HCT116 (cell line): ENCODE measurements around the gene ENTR1. TPM values are rescaled to one million over a fixed set of nuclear protein-coding genes. Genes with fewer than 3 reads are reported as not detected.

Experiments
- ATAC-seq: fragments of 200-7000 bp; cut with Tn5 transposase; 2 replicates; pipeline ENCODE4 v1.9.1; 2020; ENCODE audit warnings: mild to moderate bottlenecking, moderate library complexity
- BruUV-seq: library from RNA; stranded (reverse); fragments of 400-500 nt; replicated peaks from 2 replicates; lab custom pipeline; 2021; lab: Mats Ljungman, UMichigan
- CTCF ChIA-PET: fragments of 300-600 bp; sonication (Branson Sonifier 250); formaldehyde crosslinking; loops from one replicate; lab custom pipeline; 2021; ENCODE audit warnings: antibody characterized with exemption; lab: Charles Lee
- POLR2A ChIA-PET: fragments of 300-600, 350-600 bp; sonication (Branson Sonifier 250); formaldehyde crosslinking; loops from one replicate; lab custom pipeline; 2021; ENCODE audit warnings: antibody characterized with exemption; lab: Charles Lee
- RAD21 ChIA-PET, 2 experiments: fragments of 300-600 bp; sonication (Branson Sonifier 250); formaldehyde crosslinking; loops; one replicate each; lab custom pipeline; 2023; ENCODE audit warnings: low total read pairs in 2 of 2; ENCODE audit not compliant: uncharacterized antibody in 2 of 2, unreplicated experiment in 2 of 2, low non-redundant PET in 1 of 2; lab: Charles Lee
- DNase-seq: peaks from one replicate; pipeline ENCODE4 v3.0.0-alpha.2; 2010; ENCODE audit warnings: low read depth, low spot score
- H2AFZ ChIP-seq: fragments of 200-600 bp; shearing (Covaris generic), sonication (generic); 2 replicates; pipeline ENCODE4 v1.6.1; 2017; ENCODE audit warnings: low read depth, mixed run types, mixed read lengths, antibody characterized with exemption, low read length; ENCODE audit not compliant: poor library complexity, severe bottlenecking
- H3K27ac ChIP-seq: 2 replicates; pipeline ENCODE4 v1.5.1; 2012; ENCODE audit warnings: low read depth, low read length
- H3K27me3 ChIP-seq: fragments of 200-600 bp; sonication (generic); 2 replicates; pipeline ENCODE4 v1.6.1; 2016; ENCODE audit warnings: mixed run types, low read length, mixed read lengths; ENCODE audit not compliant: insufficient read depth
- H3K36me3 ChIP-seq, 2 experiments: fragments of 200-500 bp in 1 of 2; fragments of 200-600 bp in 1 of 2; sonication (Bioruptor generic) in 1 of 2; sonication (generic) in 1 of 2; 2 replicates each; pipeline versions ENCODE4 v1.5.1 to v1.6.1; 2014 to 2016; ENCODE audit warnings: low read length in 2 of 2, inconsistent platforms in 1 of 2, mixed read lengths in 1 of 2, mixed run types in 1 of 2; ENCODE audit not compliant: insufficient read depth in 2 of 2, control insufficient read depth in 1 of 2
- H3K4me1 ChIP-seq, 2 experiments: fragments of 200-600 bp in 1 of 2; sonication (generic) in 1 of 2; 2 replicates each; pipeline versions ENCODE4 v1.5.1 to v1.6.1; 2012 to 2017; ENCODE audit warnings: low read length in 2 of 2, inconsistent platforms in 1 of 2, mild to moderate bottlenecking in 1 of 2, mixed read lengths in 1 of 2, mixed run types in 1 of 2, moderate library complexity in 1 of 2; ENCODE audit not compliant: insufficient read depth in 2 of 2, control insufficient read depth in 1 of 2
- H3K4me2 ChIP-seq: fragments of 200-600 bp; sonication (generic); 2 replicates; pipeline ENCODE4 v1.6.1; 2017; ENCODE audit warnings: mixed run types, low read length, mixed read lengths
- H3K4me3 ChIP-seq, 2 experiments: fragments of 200-600 bp in 1 of 2; sonication (generic) in 1 of 2; replicated peaks in 1 of 2; 2 replicates each; pipeline ENCODE4 v1.5.1; 2011 to 2016; ENCODE audit warnings: low read length in 2 of 2, control low read depth in 1 of 2, low read depth in 1 of 2, mild to moderate bottlenecking in 1 of 2, mixed read lengths in 1 of 2, mixed run types in 1 of 2
- H3K79me2 ChIP-seq: fragments of 200-600 bp; sonication (generic); 2 replicates; pipeline ENCODE4 v1.6.1; 2017; ENCODE audit warnings: mild to moderate bottlenecking, mixed run types, low read length, moderate library complexity, mixed read lengths; ENCODE audit not compliant: insufficient read depth
- H3K9ac ChIP-seq: fragments of 200-600 bp; sonication (generic); 2 replicates; pipeline ENCODE4 v1.6.1; 2016; ENCODE audit warnings: low read length, mixed read lengths
- H3K9me2 ChIP-seq: fragments of 200-600 bp; sonication (generic), shearing (Covaris generic); 2 replicates; pipeline ENCODE4 v1.6.1; 2017; ENCODE audit warnings: mixed run types, mild to moderate bottlenecking, moderate library complexity; ENCODE audit not compliant: insufficient read depth
- H3K9me3 ChIP-seq, 2 experiments: fragments of 200-500 bp in 1 of 2; fragments of 200-600 bp in 1 of 2; sonication (Bioruptor generic) in 1 of 2; sonication (generic) in 1 of 2; 2 replicates each; pipeline ENCODE4 v1.6.1; 2014 to 2017; ENCODE audit warnings: low read length in 2 of 2, mixed read lengths in 2 of 2, inconsistent platforms in 1 of 2, low read depth in 1 of 2, mild to moderate bottlenecking in 1 of 2, mixed run types in 1 of 2, moderate library complexity in 1 of 2; ENCODE audit not compliant: control insufficient read depth in 1 of 2, insufficient read depth in 1 of 2
- H4K20me1 ChIP-seq: fragments of 200-600 bp; sonication (generic), shearing (Covaris generic); 2 replicates; pipeline ENCODE4 v1.6.1; 2017; ENCODE audit warnings: mixed run types, mild to moderate bottlenecking, moderate library complexity; ENCODE audit not compliant: insufficient read depth
- CBX3 ChIP-seq: IDR thresholded peaks from 2 replicates; pipeline ENCODE4 v1.6.1; 2012; ENCODE audit warnings: low read depth
- CEBPB ChIP-seq: IDR thresholded peaks from 2 replicates; pipeline ENCODE4 v1.6.1; 2012; ENCODE audit warnings: low read depth
- EGR1 ChIP-seq: IDR thresholded peaks from 2 replicates; pipeline ENCODE4 v1.6.1; 2012; ENCODE audit warnings: low read depth
- EZH2 ChIP-seq: fragments of 200-600 bp; sonication (generic); IDR thresholded peaks from 2 replicates; pipeline ENCODE4 v1.6.1; 2017; ENCODE audit warnings: antibody characterized with exemption, mixed run types
- EZH2phosphoT487 ChIP-seq: fragments of 200-600 bp; IDR thresholded peaks from 2 replicates; pipeline ENCODE4 v1.6.1; 2018; ENCODE audit warnings: antibody characterized with exemption, borderline replicate concordance
- FOSL1 ChIP-seq: IDR thresholded peaks from 2 replicates; pipeline ENCODE4 v1.6.1; 2012; ENCODE audit warnings: low read depth
- JUND ChIP-seq: IDR thresholded peaks from 2 replicates; pipeline ENCODE4 v1.6.1; 2012
- POLR2A ChIP-seq: IDR thresholded peaks from 2 replicates; pipeline ENCODE4 v1.7.0; 2011; ENCODE audit warnings: borderline replicate concordance; ENCODE audit not compliant: insufficient read depth, insufficient read length; ENCODE audit errors: extremely low read depth
- POLR2AphosphoS5 ChIP-seq: IDR thresholded peaks from 2 replicates; pipeline ENCODE4 v1.6.1; 2011; ENCODE audit warnings: mild to moderate bottlenecking, low read depth, low read length, moderate library complexity
- RAD21 ChIP-seq: IDR thresholded peaks from 2 replicates; pipeline ENCODE4 v1.6.1; 2012; ENCODE audit warnings: low read depth, mild to moderate bottlenecking
- SIN3A ChIP-seq: IDR thresholded peaks from 2 replicates; pipeline ENCODE4 v1.6.1; 2012; ENCODE audit warnings: low read depth
- SP1 ChIP-seq: IDR thresholded peaks from 2 replicates; pipeline ENCODE4 v1.6.1; 2012; ENCODE audit warnings: low read depth
- SRF ChIP-seq: IDR thresholded peaks from 2 replicates; pipeline ENCODE4 v1.6.1; 2012; ENCODE audit warnings: low read depth
- TCF7L2 ChIP-seq: IDR thresholded peaks from 2 replicates; pipeline ENCODE4 v1.7.0; 2011; ENCODE audit warnings: borderline replicate concordance, inconsistent platforms; ENCODE audit not compliant: insufficient read depth, insufficient read length; ENCODE audit errors: extremely low read depth
- ZFX ChIP-seq: fragments of 450-650 bp; IDR thresholded peaks from 2 replicates; pipeline ENCODE4 v1.6.1; 2017
- intact Hi-C: fragments of 100-400 bp; cut with micrococcal nuclease; formaldehyde crosslinking; loops from 2 replicates; pipeline ENCODE4 v1.10.0; 2022
- total RNA-seq: library from RNA; stranded (reverse); gene quantifications from one replicate; pipeline ENCODE4 v1.2.1, GENCODE V29; 2021; ENCODE audit not compliant: unreplicated experiment
- TF ChIP-seq, protein P1 (sequence below), 3 experiments: fragments of 200-600 bp in 1 of 3; sonication (generic) in 1 of 3; IDR thresholded peaks in 2 of 3; conservative IDR thresholded peaks in 1 of 3; 2 replicates each; pipeline ENCODE4 v1.5.1; 2012 to 2017; ENCODE audit warnings: low read depth in 2 of 3, low read length in 2 of 3, antibody characterized with exemption in 1 of 3, borderline replicate concordance in 1 of 3, control low read depth in 1 of 3, mild to moderate bottlenecking in 1 of 3, mixed read lengths in 1 of 3, mixed run types in 1 of 3, moderate library complexity in 1 of 3; ENCODE audit not compliant: insufficient read depth in 1 of 3
- TF ChIP-seq, protein P2 (sequence below): IDR thresholded peaks from 2 replicates; pipeline ENCODE4 v1.6.1; 2012
- TF ChIP-seq, protein P3 (sequence below): IDR thresholded peaks from 2 replicates; pipeline ENCODE4 v1.6.1; 2012
- TF ChIP-seq, protein P4 (sequence below): IDR thresholded peaks from 2 replicates; pipeline ENCODE4 v1.6.1; 2012; ENCODE audit warnings: low read depth

Gene ENTR1
- total RNA-seq, 1 experiment from 2014 or later = 119 TPM

DNA sequence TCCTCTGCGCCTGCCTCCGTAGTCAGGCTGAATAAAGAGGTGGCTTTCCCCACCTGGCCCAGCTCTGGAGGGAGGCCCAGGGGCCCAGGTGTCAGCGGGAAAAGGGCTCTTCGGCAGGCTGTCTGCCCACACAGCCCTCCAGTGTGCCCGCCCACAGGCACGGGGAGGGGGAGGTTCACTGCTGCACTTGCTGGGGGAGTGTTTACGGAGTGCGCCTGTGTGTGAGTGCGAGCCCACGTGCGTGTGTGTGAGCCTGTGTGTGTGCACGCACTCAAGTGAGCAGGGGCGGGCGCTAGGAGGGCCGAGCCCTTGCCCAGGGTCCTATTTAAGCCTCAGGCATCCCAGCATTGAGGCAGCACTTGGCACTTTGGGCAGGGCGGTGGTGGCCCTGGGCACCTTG is 57.7 kb downstream of the ENTR1 start:
- TF ChIP-seq RAD21 (no peak), POLR2AphosphoS5 (no peak), TCF7L2 (no peak), EGR1 (no peak), SIN3A (no peak), SP1 (no peak), CEBPB (no peak), ZFX (no peak), POLR2A (no peak), CBX3 (no peak), SRF (no peak), EZH2phosphoT487 (no peak), FOSL1 (no peak), JUND (no peak), EZH2 (no peak)
- TF ChIP-seq, protein P1, sequence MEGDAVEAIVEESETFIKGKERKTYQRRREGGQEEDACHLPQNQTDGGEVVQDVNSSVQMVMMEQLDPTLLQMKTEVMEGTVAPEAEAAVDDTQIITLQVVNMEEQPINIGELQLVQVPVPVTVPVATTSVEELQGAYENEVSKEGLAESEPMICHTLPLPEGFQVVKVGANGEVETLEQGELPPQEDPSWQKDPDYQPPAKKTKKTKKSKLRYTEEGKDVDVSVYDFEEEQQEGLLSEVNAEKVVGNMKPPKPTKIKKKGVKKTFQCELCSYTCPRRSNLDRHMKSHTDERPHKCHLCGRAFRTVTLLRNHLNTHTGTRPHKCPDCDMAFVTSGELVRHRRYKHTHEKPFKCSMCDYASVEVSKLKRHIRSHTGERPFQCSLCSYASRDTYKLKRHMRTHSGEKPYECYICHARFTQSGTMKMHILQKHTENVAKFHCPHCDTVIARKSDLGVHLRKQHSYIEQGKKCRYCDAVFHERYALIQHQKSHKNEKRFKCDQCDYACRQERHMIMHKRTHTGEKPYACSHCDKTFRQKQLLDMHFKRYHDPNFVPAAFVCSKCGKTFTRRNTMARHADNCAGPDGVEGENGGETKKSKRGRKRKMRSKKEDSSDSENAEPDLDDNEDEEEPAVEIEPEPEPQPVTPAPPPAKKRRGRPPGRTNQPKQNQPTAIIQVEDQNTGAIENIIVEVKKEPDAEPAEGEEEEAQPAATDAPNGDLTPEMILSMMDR (IDR thresholded peaks at IDR 0.05 in 2 of 3, conservative IDR thresholded peaks at IDR 0.05 in 1 of 3; ENCODE audit: borderline replicate concordance in 1 of 3, insufficient read depth in 1 of 3, low read depth in 2 of 3, low read length in 2 of 3) = no peak
- TF ChIP-seq, protein P2, sequence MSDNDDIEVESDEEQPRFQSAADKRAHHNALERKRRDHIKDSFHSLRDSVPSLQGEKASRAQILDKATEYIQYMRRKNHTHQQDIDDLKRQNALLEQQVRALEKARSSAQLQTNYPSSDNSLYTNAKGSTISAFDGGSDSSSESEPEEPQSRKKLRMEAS = no peak
- TF ChIP-seq, protein P3, sequence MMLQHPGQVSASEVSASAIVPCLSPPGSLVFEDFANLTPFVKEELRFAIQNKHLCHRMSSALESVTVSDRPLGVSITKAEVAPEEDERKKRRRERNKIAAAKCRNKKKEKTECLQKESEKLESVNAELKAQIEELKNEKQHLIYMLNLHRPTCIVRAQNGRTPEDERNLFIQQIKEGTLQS = no peak
- TF ChIP-seq, protein P4, sequence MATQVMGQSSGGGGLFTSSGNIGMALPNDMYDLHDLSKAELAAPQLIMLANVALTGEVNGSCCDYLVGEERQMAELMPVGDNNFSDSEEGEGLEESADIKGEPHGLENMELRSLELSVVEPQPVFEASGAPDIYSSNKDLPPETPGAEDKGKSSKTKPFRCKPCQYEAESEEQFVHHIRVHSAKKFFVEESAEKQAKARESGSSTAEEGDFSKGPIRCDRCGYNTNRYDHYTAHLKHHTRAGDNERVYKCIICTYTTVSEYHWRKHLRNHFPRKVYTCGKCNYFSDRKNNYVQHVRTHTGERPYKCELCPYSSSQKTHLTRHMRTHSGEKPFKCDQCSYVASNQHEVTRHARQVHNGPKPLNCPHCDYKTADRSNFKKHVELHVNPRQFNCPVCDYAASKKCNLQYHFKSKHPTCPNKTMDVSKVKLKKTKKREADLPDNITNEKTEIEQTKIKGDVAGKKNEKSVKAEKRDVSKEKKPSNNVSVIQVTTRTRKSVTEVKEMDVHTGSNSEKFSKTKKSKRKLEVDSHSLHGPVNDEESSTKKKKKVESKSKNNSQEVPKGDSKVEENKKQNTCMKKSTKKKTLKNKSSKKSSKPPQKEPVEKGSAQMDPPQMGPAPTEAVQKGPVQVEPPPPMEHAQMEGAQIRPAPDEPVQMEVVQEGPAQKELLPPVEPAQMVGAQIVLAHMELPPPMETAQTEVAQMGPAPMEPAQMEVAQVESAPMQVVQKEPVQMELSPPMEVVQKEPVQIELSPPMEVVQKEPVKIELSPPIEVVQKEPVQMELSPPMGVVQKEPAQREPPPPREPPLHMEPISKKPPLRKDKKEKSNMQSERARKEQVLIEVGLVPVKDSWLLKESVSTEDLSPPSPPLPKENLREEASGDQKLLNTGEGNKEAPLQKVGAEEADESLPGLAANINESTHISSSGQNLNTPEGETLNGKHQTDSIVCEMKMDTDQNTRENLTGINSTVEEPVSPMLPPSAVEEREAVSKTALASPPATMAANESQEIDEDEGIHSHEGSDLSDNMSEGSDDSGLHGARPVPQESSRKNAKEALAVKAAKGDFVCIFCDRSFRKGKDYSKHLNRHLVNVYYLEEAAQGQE = no peak
- POLR2A ChIA-PET = no interaction called here

More for the DNA sequence above, 57.7 kb downstream of the ENTR1 start:
- intact Hi-C loops = no loop called here
- Histone ChIP-seq H3K9me2 (no peaks in the 10 kb centered on the region), H3K4me3 (no peak overlapping the region), H4K20me1 (no peaks in the 10 kb centered on the region), H3K36me3 (no peaks in the 10 kb centered on the region; a peak in 1 of 4 replicates), H2AFZ (no peak overlapping the region), H3K4me2 (no peak overlapping the region), H3K27ac (no peak overlapping the region), H3K9me3 (no peaks in the 10 kb centered on the region), H3K4me1 (peaks cover 9 to 22% of the 10 kb centered on the region in 2 experiments; a peak in 3 of 4 replicates), H3K79me2 (no peaks in the 10 kb centered on the region), H3K27me3 (no peaks in the 10 kb centered on the region), H3K9ac (no peak overlapping the region)
- DNase-seq = no peak
- no TSS peak for BruUV-seq
- RAD21 ChIA-PET = no interaction called here
- no peak for ATAC-seq
- CTCF ChIA-PET = interaction anchor here (1.6 kb wide), 1 partner anchor 10 kb away, joined by 3 read pairs; no protein-coding TSS in a partner anchor
